Neural crest cell (in vitro differentiated cells): ENCODE results near the gene IL31. TPM values are rescaled to one million over a fixed set of nuclear protein-coding genes. Genes with fewer than 3 reads are reported as not detected.

Experiments
- DNase-seq: peaks from one replicate; pipeline ENCODE4 v3.0.0; 2021; ENCODE audit warnings: low read depth, mixed read lengths, low spot score
- H3K27ac Mint-ChIP-seq: one replicate; pipeline ENCODE4 v1.8.0; 2021; ENCODE audit warnings: mild to moderate bottlenecking, mixed read lengths; ENCODE audit not compliant: unreplicated experiment
- H3K27me3 Mint-ChIP-seq: 2 replicates; pipeline ENCODE4 v1.8.0; 2021; ENCODE audit warnings: low read depth, mild to moderate bottlenecking, mixed read lengths
- H3K36me3 Mint-ChIP-seq: 2 replicates; pipeline ENCODE4 v1.8.0; 2021; ENCODE audit warnings: low read depth, mild to moderate bottlenecking, mixed read lengths
- H3K4me1 Mint-ChIP-seq: 2 replicates; pipeline ENCODE4 v1.8.0; 2021; ENCODE audit warnings: mixed read lengths
- H3K4me3 Mint-ChIP-seq: one replicate; pipeline ENCODE4 v1.8.0; 2021; ENCODE audit warnings: mild to moderate bottlenecking, mixed read lengths
- H3K9me3 Mint-ChIP-seq: 2 replicates; pipeline ENCODE4 v1.8.0; 2021; ENCODE audit warnings: mixed read lengths
- total RNA-seq: library from RNA; stranded (reverse); gene quantifications from 2 replicates; pipeline ENCODE4 v1.2.1, GENCODE V29; 2021
- TF ChIP-seq, protein P1 (sequence below): fragments of 200-600 bp; sonication (generic); conservative IDR thresholded peaks from 2 replicates; pipeline ENCODE4 v1.5.0; 2021; ENCODE audit warnings: antibody characterized with exemption, mild to moderate bottlenecking

The IL31 gene
- total RNA-seq, 1 donor from 2014 or later = not detected

DNA sequence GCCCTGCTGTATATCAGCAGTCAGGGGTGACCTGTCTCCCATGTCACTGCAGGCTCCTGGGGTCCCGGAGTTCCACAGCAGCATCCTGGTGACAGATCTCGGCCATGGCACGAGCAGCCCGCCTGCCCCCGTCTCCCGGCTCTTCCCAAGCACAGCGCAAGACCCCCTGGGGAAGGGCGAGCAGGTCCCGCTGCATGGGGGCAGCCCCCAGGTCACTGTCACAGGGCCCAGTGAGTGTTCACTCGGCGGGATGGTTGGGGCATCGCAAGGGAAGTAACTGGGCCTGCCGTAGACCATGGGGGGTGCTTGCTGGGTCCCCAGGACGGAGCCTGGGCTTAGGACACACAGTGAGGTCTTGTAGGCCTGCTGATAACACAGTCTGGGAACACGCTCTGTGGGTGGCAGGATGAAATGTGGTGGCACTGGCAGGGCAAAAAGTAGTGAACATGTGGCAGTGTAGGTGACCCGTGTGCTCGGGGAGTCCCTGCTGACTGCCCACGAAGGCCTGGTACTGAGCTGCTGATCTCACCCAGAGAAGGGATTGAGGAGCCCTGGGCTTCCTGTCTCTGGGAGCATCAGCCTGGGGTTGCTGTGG lies 38.5 kb downstream of the IL31 start:
- DNase-seq = no peak
- no peaks in the 10 kb centered on the region for H3K9me3 Mint-ChIP-seq
- H3K27ac Mint-ChIP-seq = no peak overlapping the region

DNA sequence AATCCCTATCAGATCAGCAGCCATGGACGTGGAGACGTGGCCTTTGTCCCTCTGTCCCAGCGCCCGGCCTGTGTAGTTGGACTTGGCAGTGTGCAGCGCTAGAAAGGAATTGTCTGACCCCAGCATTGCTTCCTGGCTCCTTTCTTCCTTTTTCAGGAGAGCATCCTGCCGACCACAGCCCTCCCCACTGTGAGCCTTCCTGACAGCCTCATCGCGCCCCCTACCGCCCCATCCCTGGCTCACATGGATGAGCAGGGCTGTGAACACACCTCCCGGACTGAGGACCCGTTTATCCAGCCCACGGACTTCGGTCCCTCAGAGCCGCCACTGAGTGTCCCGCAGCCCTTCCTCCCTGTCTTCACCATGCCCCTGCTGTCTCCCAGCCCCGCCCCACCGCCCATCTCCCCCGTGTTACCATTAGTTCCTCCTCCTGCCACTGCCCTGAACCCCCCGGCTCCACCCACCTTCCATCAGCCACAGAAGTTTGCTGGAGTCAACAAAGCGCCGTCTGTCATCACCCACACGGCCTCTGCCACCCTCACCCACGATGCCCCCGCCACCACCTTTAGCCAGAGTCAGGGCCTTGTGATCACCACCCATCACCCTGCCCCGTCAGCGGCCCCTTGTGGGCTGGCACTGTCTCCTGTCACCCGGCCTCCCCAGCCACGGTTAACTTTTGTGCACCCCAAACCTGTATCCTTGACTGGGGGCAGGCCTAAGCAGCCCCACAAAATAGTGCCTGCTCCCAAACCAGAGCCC lies 40.6 kb downstream of the IL31 start:
- no peak for DNase-seq
- Mint-ChIP-seq H3K9me3 (no peaks in the 10 kb centered on the region), H3K4me3 (no peak overlapping the region), H3K27ac (no peak overlapping the region), H3K27me3 (no peaks in the 10 kb centered on the region), H3K36me3 (no peaks in the 10 kb centered on the region), H3K4me1 (no peaks in the 10 kb centered on the region)
- TF ChIP-seq, protein P1, sequence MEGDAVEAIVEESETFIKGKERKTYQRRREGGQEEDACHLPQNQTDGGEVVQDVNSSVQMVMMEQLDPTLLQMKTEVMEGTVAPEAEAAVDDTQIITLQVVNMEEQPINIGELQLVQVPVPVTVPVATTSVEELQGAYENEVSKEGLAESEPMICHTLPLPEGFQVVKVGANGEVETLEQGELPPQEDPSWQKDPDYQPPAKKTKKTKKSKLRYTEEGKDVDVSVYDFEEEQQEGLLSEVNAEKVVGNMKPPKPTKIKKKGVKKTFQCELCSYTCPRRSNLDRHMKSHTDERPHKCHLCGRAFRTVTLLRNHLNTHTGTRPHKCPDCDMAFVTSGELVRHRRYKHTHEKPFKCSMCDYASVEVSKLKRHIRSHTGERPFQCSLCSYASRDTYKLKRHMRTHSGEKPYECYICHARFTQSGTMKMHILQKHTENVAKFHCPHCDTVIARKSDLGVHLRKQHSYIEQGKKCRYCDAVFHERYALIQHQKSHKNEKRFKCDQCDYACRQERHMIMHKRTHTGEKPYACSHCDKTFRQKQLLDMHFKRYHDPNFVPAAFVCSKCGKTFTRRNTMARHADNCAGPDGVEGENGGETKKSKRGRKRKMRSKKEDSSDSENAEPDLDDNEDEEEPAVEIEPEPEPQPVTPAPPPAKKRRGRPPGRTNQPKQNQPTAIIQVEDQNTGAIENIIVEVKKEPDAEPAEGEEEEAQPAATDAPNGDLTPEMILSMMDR = no peak

More for the DNA sequence above, 38.5 kb downstream of the IL31 start:
- peaks cover 1% of the 10 kb centered on the region for H3K36me3 Mint-ChIP-seq
- TF ChIP-seq, protein P1 = no peak
- H3K27me3 Mint-ChIP-seq = no peaks in the 10 kb centered on the region
- no peaks in the 10 kb centered on the region for H3K4me1 Mint-ChIP-seq
- no peak overlapping the region for H3K4me3 Mint-ChIP-seq

DNA sequence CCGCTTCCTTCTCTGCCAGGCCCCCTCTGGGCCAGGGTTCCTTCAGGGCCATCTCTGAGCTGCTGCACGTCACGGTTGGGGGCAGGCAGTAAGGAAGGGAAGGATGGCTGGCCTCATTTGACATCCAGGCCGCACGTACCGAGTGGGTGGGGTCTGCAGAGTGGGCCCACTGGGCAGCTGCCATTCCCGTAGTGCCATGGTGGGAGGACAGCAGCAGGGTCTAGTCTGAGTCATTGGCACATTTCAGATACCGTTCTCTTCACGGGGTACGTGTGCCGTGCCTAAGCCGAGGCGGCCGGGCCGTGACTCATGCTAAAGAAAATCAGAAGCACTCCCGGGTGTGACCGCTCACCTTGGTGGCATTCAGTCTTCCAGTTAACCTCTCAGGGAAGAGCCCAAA lies 43.9 kb downstream of the IL31 start:
- Mint-ChIP-seq H3K27me3 (no peaks in the 10 kb centered on the region), H3K27ac (no peak overlapping the region), H3K4me1 (peaks cover 6% of the 10 kb centered on the region), H3K4me3 (no peak overlapping the region), H3K9me3 (no peaks in the 10 kb centered on the region), H3K36me3 (no peaks in the 10 kb centered on the region)
- DNase-seq = no peak
- TF ChIP-seq, protein P1 = no peak

DNA sequence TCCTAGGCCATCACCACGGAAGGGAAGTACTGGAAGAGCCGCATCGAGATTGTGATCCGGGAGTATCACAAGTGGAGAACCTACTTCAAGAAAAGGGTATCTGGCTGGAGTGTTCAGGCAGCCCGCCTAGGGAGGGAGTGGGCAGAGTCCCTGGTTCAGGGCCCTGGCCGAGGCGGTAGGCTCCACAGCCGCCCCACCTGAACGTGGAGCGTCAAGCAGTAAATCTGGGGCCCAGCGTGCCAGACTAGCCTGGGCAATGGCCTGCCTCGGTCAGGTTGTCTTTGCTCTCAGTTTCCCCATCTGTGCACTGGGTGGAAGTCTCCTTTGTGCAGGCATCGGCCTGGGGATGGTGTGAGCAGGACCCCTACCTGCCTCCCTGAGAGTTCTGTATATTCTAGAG lies 44.9 kb downstream of the IL31 start:
- Mint-ChIP-seq H3K36me3 (no peaks in the 10 kb centered on the region), H3K27me3 (no peaks in the 10 kb centered on the region), H3K9me3 (no peaks in the 10 kb centered on the region), H3K4me1 (peaks cover 6% of the 10 kb centered on the region), H3K4me3 (no peak overlapping the region), H3K27ac (no peak overlapping the region)
- TF ChIP-seq, protein P1 = no peak
- DNase-seq = no peak

DNA sequence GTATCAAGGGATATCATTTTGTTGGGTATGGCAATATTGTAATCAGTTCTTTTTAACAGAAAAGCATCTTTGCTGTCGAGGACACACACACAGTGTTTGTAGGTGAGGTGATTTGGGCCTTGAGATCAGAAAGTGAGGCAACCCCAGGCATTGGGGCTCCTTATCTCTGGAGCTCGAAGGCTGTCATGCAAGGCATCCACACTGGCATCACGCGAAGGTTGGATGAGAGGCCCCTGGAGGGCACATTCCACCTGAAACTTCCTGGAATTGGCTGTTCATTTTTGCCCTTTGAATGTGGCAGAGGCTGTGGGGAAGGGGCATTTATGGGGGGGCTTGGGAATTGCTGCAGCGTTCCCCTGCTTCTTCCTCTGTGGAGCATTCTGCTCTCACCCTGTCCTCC lies 45.5 kb downstream of the IL31 start:
- H3K36me3 Mint-ChIP-seq = no peaks in the 10 kb centered on the region

More for the DNA sequence above, 45.5 kb downstream of the IL31 start:
- H3K27me3 Mint-ChIP-seq = no peaks in the 10 kb centered on the region
- TF ChIP-seq, protein P1 = no peak
- no peaks in the 10 kb centered on the region for H3K9me3 Mint-ChIP-seq
- H3K4me3 Mint-ChIP-seq = no peak overlapping the region
- DNase-seq = no peak
- no peak overlapping the region for H3K27ac Mint-ChIP-seq
- peaks cover 6% of the 10 kb centered on the region for H3K4me1 Mint-ChIP-seq
